ENCODE results near the gene PPP3R1.

GRCh38 chr2:68240446-68240845, 11.9 kb downstream of the PPP3R1 start:
- no peak for TF ChIP-seq HIVEP1 (CRISPR knock-in tag; IDR thresholded peaks at IDR 0.05)
- TF ChIP-seq ZNF12 (CRISPR knock-in tag; IDR thresholded peaks at IDR 0.05), result no peak
- no peak for TF ChIP-seq NCOA1 (IDR thresholded peaks at IDR 0.05; ENCODE audit: low read depth)
- TF ChIP-seq POLR2A (conservative IDR thresholded peaks at IDR 0.05), result no peak
- TF ChIP-seq, protein P1, sequence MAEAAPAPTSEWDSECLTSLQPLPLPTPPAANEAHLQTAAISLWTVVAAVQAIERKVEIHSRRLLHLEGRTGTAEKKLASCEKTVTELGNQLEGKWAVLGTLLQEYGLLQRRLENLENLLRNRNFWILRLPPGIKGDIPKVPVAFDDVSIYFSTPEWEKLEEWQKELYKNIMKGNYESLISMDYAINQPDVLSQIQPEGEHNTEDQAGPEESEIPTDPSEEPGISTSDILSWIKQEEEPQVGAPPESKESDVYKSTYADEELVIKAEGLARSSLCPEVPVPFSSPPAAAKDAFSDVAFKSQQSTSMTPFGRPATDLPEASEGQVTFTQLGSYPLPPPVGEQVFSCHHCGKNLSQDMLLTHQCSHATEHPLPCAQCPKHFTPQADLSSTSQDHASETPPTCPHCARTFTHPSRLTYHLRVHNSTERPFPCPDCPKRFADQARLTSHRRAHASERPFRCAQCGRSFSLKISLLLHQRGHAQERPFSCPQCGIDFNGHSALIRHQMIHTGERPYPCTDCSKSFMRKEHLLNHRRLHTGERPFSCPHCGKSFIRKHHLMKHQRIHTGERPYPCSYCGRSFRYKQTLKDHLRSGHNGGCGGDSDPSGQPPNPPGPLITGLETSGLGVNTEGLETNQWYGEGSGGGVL (CRISPR knock-in tag; IDR thresholded peaks at IDR 0.05), result no peak
- no peak for TF ChIP-seq FOXA1 (IDR thresholded peaks at IDR 0.05; ENCODE audit: borderline replicate concordance)
- TF ChIP-seq YY1 (IDR thresholded peaks at IDR 0.05; ENCODE audit: borderline replicate concordance in 1 of 3, control insufficient read depth in 1 of 3, extremely low read depth in 1 of 3, insufficient read depth in 3 of 3, insufficient read length in 1 of 3, insufficient replicate concordance in 2 of 3, low read depth in 1 of 3, low read length in 2 of 3), result no peak
- TF ChIP-seq, protein P2, sequence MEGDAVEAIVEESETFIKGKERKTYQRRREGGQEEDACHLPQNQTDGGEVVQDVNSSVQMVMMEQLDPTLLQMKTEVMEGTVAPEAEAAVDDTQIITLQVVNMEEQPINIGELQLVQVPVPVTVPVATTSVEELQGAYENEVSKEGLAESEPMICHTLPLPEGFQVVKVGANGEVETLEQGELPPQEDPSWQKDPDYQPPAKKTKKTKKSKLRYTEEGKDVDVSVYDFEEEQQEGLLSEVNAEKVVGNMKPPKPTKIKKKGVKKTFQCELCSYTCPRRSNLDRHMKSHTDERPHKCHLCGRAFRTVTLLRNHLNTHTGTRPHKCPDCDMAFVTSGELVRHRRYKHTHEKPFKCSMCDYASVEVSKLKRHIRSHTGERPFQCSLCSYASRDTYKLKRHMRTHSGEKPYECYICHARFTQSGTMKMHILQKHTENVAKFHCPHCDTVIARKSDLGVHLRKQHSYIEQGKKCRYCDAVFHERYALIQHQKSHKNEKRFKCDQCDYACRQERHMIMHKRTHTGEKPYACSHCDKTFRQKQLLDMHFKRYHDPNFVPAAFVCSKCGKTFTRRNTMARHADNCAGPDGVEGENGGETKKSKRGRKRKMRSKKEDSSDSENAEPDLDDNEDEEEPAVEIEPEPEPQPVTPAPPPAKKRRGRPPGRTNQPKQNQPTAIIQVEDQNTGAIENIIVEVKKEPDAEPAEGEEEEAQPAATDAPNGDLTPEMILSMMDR (IDR thresholded peaks at IDR 0.05 in 2 of 3, conservative IDR thresholded peaks at IDR 0.05 in 1 of 3; ENCODE audit: insufficient read depth in 2 of 3, low read depth in 1 of 3, low read length in 3 of 3), result no peak
- no peak for TF ChIP-seq TAF1 (IDR thresholded peaks at IDR 0.05; ENCODE audit: control insufficient read depth, extremely low read depth, insufficient read depth, low read length, severe bottlenecking)
- TF ChIP-seq ATF6 (CRISPR knock-in tag; IDR thresholded peaks at IDR 0.05), result no peak

Data from K562 (cell line).